ENCODE data around the gene MEGF11.
"Not testable (repeated sequence)": the region's sequence is repeated elsewhere in the genome, so short reads cannot be mapped to it uniquely, and the experiment has no call there.

Gene MEGF11

GRCh38 chr15:66251065-66251789, 2.3 kb downstream of the MEGF11 start:
- no peaks in the 10 kb centered on the region for H3K9me3 ChIP-seq (ENCODE audit: control insufficient read depth in 1 of 2, low read length in 2 of 2)
- H3K4me1 ChIP-seq (ENCODE audit: control insufficient read depth in 1 of 2, insufficient read depth in 2 of 2, low read length in 2 of 2) = peaks cover 0 to 24% of the 10 kb centered on the region in 2 donors
- peaks cover 39% of the 10 kb centered on the region for H3K27me3 ChIP-seq (ENCODE audit: low read depth, low read length)
- H3K27ac ChIP-seq (ENCODE audit: low read length) = no peak overlapping the region
- H3K4me3 ChIP-seq (ENCODE audit: low read depth in 1 of 2, low read length in 2 of 2) = no peak overlapping the region
- no peaks in the 10 kb centered on the region for H3K36me3 ChIP-seq (ENCODE audit: control insufficient read depth in 1 of 2, insufficient read depth in 2 of 2, low read length in 2 of 2)

GRCh38 chr15:66249605-66250174, 3.9 kb downstream of the MEGF11 start:
- H3K9me3 ChIP-seq (ENCODE audit: control insufficient read depth in 1 of 2, low read length in 2 of 2) = no peaks in the 10 kb centered on the region
- no peak overlapping the region for H3K27ac ChIP-seq (ENCODE audit: low read length)
- H3K4me1 ChIP-seq (ENCODE audit: control insufficient read depth in 1 of 2, insufficient read depth in 2 of 2, low read length in 2 of 2) = peaks cover 0 to 24% of the 10 kb centered on the region in 2 donors
- H3K36me3 ChIP-seq (ENCODE audit: control insufficient read depth in 1 of 2, insufficient read depth in 2 of 2, low read length in 2 of 2) = no peaks in the 10 kb centered on the region
- H3K4me3 ChIP-seq (ENCODE audit: low read depth in 1 of 2, low read length in 2 of 2) = no peak overlapping the region
- H3K27me3 ChIP-seq (ENCODE audit: low read depth, low read length) = peaks cover 26% of the 10 kb centered on the region

GRCh38 chr15:66246937-66247336, 6.6 kb downstream of the MEGF11 start:
- Histone ChIP-seq H3K36me3 (ENCODE audit: control insufficient read depth in 1 of 2, insufficient read depth in 2 of 2, low read length in 2 of 2) (no peaks in the 10 kb centered on the region), H3K27ac (ENCODE audit: low read length) (no peak overlapping the region), H3K27me3 (ENCODE audit: low read depth, low read length) (peaks cover 16% of the 10 kb centered on the region), H3K4me1 (ENCODE audit: control insufficient read depth in 1 of 2, insufficient read depth in 2 of 2, low read length in 2 of 2) (no peaks in the 10 kb centered on the region), H3K9me3 (ENCODE audit: control insufficient read depth in 1 of 2, low read length in 2 of 2) (no peaks in the 10 kb centered on the region), H3K4me3 (ENCODE audit: low read depth in 1 of 2, low read length in 2 of 2) (no peak overlapping the region)

GRCh38 chr15:66245832-66246231, 7.7 kb downstream of the MEGF11 start:
- not testable (repeated sequence) for H3K9me3 ChIP-seq (ENCODE audit: control insufficient read depth in 1 of 2, low read length in 2 of 2); H3K27ac ChIP-seq (ENCODE audit: low read length); H3K4me1 ChIP-seq (ENCODE audit: control insufficient read depth in 1 of 2, insufficient read depth in 2 of 2, low read length in 2 of 2); H3K4me3 ChIP-seq (ENCODE audit: low read depth in 1 of 2, low read length in 2 of 2); H3K27me3 ChIP-seq (ENCODE audit: low read depth, low read length); H3K36me3 ChIP-seq (ENCODE audit: control insufficient read depth in 1 of 2, insufficient read depth in 2 of 2, low read length in 2 of 2)

- H3K27me3 ChIP-seq (ENCODE audit: low read depth, low read length) = peaks cover 5% of the 10 kb centered on the region
- no peaks in the 10 kb centered on the region for H3K36me3 ChIP-seq (ENCODE audit: control insufficient read depth in 1 of 2, insufficient read depth in 2 of 2, low read length in 2 of 2)
- no peak overlapping the region for H3K27ac ChIP-seq (ENCODE audit: low read length)
- H3K4me3 ChIP-seq (ENCODE audit: low read depth in 1 of 2, low read length in 2 of 2) = no peak overlapping the region
- H3K4me1 ChIP-seq (ENCODE audit: control insufficient read depth in 1 of 2, insufficient read depth in 2 of 2, low read length in 2 of 2) = no peaks in the 10 kb centered on the region
- no peaks in the 10 kb centered on the region for H3K9me3 ChIP-seq (ENCODE audit: control insufficient read depth in 1 of 2, low read length in 2 of 2)
These were observed 11.7 kb downstream of the MEGF11 start for GRCh38 chr15:66241908-66242285.

- H3K27me3 ChIP-seq (ENCODE audit: low read depth, low read length) = peaks cover 5% of the 10 kb centered on the region
- H3K4me3 ChIP-seq (ENCODE audit: low read depth in 1 of 2, low read length in 2 of 2) = no peak overlapping the region
- no peaks in the 10 kb centered on the region for H3K4me1 ChIP-seq (ENCODE audit: control insufficient read depth in 1 of 2, insufficient read depth in 2 of 2, low read length in 2 of 2)
- H3K9me3 ChIP-seq (ENCODE audit: control insufficient read depth in 1 of 2, low read length in 2 of 2) = no peaks in the 10 kb centered on the region
- H3K36me3 ChIP-seq (ENCODE audit: control insufficient read depth in 1 of 2, insufficient read depth in 2 of 2, low read length in 2 of 2) = no peaks in the 10 kb centered on the region
- no peak overlapping the region for H3K27ac ChIP-seq (ENCODE audit: low read length)
These were observed 12.3 kb downstream of the MEGF11 start for GRCh38 chr15:66241087-66241907.

- no peak overlapping the region for H3K4me3 ChIP-seq (ENCODE audit: low read depth in 1 of 2, low read length in 2 of 2)
- no peaks in the 10 kb centered on the region for H3K36me3 ChIP-seq (ENCODE audit: control insufficient read depth in 1 of 2, insufficient read depth in 2 of 2, low read length in 2 of 2)
- peaks cover 5% of the 10 kb centered on the region for H3K27me3 ChIP-seq (ENCODE audit: low read depth, low read length)
- no peaks in the 10 kb centered on the region for H3K9me3 ChIP-seq (ENCODE audit: control insufficient read depth in 1 of 2, low read length in 2 of 2)
- no peak overlapping the region for H3K27ac ChIP-seq (ENCODE audit: low read length)
- no peaks in the 10 kb centered on the region for H3K4me1 ChIP-seq (ENCODE audit: control insufficient read depth in 1 of 2, insufficient read depth in 2 of 2, low read length in 2 of 2)
These were observed 13.2 kb downstream of the MEGF11 start for GRCh38 chr15:66240240-66240794.

GRCh38 chr15:66239514-66239913, 14.0 kb downstream of the MEGF11 start:
- Histone ChIP-seq H3K4me3 (ENCODE audit: low read depth in 1 of 2, low read length in 2 of 2) (no peak overlapping the region), H3K36me3 (ENCODE audit: control insufficient read depth in 1 of 2, insufficient read depth in 2 of 2, low read length in 2 of 2) (no peaks in the 10 kb centered on the region), H3K27me3 (ENCODE audit: low read depth, low read length) (peaks cover 2% of the 10 kb centered on the region), H3K9me3 (ENCODE audit: control insufficient read depth in 1 of 2, low read length in 2 of 2) (no peaks in the 10 kb centered on the region), H3K4me1 (ENCODE audit: control insufficient read depth in 1 of 2, insufficient read depth in 2 of 2, low read length in 2 of 2) (no peaks in the 10 kb centered on the region), H3K27ac (ENCODE audit: low read length) (no peak overlapping the region)

- Histone ChIP-seq H3K4me3 (ENCODE audit: low read depth in 1 of 2, low read length in 2 of 2) (no peak overlapping the region), H3K4me1 (ENCODE audit: control insufficient read depth in 1 of 2, insufficient read depth in 2 of 2, low read length in 2 of 2) (no peaks in the 10 kb centered on the region), H3K9me3 (ENCODE audit: control insufficient read depth in 1 of 2, low read length in 2 of 2) (no peaks in the 10 kb centered on the region), H3K36me3 (ENCODE audit: control insufficient read depth in 1 of 2, insufficient read depth in 2 of 2, low read length in 2 of 2) (no peaks in the 10 kb centered on the region), H3K27me3 (ENCODE audit: low read depth, low read length) (no peaks in the 10 kb centered on the region), H3K27ac (ENCODE audit: low read length) (no peak overlapping the region)
These were observed 15.2 kb downstream of the MEGF11 start for GRCh38 chr15:66238318-66238717.

- H3K9me3 ChIP-seq (ENCODE audit: control insufficient read depth in 1 of 2, low read length in 2 of 2) = no peaks in the 10 kb centered on the region
- H3K27ac ChIP-seq (ENCODE audit: low read length) = no peak overlapping the region
- H3K36me3 ChIP-seq (ENCODE audit: control insufficient read depth in 1 of 2, insufficient read depth in 2 of 2, low read length in 2 of 2) = no peaks in the 10 kb centered on the region
- H3K4me3 ChIP-seq (ENCODE audit: low read depth in 1 of 2, low read length in 2 of 2) = no peak overlapping the region
- no peaks in the 10 kb centered on the region for H3K27me3 ChIP-seq (ENCODE audit: low read depth, low read length)
- no peaks in the 10 kb centered on the region for H3K4me1 ChIP-seq (ENCODE audit: control insufficient read depth in 1 of 2, insufficient read depth in 2 of 2, low read length in 2 of 2)
These were observed 15.9 kb downstream of the MEGF11 start for GRCh38 chr15:66237513-66238235.
